COR-L47 (cell line): Measurements from ENCODE around the gene FOXK1.
A peak's percentile ranks its signal among the peaks of the same experiment; 100 is the strongest.
"Not testable (repeated sequence)": the region's sequence is repeated elsewhere in the genome, so short reads cannot be mapped to it uniquely, and the experiment has no call there.

Experiments
- DNase-seq: peaks from one replicate; lab custom pipeline; 2025; lab: John Stamatoyannopoulos, UW

The FOXK1 gene

DNA sequence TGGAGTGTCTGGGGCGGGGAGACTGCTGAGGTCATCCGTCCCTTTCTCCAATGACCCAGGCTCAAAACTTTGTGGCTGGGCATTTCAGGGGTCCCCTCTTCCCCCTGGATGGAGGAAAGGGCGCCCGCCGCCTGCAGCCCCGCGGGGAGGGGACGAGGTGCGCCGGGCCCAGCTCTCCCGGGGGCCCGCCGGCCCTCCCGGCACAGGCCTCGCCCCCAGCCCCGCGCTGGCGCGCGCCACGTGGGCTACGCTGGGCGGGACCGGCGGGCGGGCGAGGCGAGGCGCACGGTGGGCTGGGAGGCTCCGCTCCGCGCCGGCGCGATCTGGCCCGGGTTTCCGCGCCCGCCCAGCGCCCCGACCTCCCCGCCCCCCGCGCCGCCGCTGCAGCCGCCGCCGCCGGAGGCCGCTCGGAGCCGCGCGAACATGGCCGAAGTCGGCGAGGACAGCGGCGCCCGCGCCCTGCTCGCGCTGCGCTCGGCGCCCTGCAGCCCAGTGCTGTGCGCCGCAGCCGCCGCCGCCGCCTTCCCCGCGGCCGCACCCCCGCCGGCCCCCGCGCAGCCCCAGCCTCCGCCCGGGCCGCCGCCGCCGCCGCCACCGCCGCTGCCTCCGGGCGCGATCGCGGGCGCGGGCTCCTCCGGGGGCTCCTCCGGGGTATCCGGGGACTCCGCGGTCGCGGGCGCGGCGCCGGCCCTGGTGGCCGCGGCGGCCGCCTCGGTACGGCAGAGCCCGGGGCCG lies at the start of gene FOXK1:
Gene FOXK1 (plus strand): TSS at position 410 of the 735 bp plus-strand sequence. CDS start 14 bp downstream, at position 424.
- DNase-seq = peak; percentile 66

DNA sequence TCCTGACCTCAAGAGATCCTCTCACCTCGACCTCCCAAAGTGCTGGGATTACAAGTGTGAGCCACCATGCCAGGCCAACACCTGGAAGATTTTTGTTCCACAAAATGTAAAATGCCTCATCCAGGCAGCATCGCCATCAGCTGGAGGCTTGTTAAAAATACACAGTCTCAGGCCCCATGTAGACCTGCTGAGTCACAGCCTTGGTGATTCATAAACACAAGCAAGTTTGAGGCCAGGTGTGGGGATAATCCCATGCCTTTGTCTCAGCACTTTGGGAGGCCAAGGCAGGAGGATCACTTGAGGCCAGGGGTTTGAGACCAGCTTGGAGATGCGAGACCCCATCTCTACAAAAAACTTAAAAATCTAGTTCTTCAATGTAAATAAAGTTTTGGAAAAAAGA lies 49.1 kb upstream of the FOXK1 start:
- no peak for DNase-seq

DNA sequence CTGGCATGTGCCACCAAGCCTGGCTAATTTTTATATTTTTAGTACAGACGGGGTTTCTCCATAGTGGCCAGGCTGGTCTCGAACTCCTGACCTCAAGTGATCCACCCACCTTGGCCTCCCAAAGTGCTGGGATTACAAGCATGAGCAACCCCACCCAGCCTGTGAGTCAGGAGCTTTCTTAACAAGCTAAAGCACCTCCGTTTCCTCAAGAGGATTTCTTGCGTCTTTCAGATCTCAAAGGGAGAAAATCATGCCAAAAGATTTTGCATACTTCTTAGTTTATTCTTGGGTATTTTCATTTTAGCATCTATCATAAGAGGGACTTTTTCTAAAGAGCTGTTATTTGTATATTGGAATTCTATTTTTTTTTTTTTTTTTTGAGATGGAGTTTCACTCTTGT lies 47.9 kb upstream of the FOXK1 start:
- no peak for DNase-seq

GRCh38 chr7:4638781-4639575 lies 43.1 kb upstream of the FOXK1 start:
- DNase-seq = no peak

DNA sequence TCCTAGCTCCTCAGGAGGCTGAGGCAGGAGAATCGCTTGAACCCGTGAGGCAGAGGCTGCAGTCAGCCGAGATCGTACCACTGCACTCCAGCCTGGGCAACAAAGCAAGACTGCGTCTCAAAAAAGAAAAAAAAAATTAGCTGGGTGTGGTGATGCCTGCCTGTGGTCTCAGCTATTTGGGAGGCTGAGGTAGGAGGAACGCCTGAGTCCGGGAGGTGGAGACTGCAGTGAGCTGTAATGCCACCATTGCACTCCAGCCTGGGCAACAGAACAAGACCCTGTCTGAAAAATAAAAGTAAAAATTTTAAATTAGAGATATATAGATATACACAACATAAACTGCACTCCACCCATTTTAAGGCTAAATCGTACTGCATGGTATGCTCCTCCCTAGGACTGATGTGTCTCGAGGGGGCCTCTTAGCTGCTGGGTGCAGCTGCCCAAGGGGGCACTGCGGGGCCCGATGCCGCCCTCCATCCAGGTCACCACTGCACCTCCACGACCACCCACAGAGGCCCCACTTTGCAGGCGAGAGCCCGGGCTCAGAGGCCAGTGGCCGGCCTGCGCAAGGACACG lies 40.9 kb upstream of the FOXK1 start:
- no peak for DNase-seq

- peak; percentile 94 for DNase-seq
Measured at GRCh38 chr7:4641667-4642467, 40.2 kb upstream of the FOXK1 start.

- DNase-seq = no peak
Measured at GRCh38 chr7:4642468-4643203, 39.5 kb upstream of the FOXK1 start.

- not testable (repeated sequence) for DNase-seq
Measured at GRCh38 chr7:4643204-4643471, 39.0 kb upstream of the FOXK1 start.

DNA sequence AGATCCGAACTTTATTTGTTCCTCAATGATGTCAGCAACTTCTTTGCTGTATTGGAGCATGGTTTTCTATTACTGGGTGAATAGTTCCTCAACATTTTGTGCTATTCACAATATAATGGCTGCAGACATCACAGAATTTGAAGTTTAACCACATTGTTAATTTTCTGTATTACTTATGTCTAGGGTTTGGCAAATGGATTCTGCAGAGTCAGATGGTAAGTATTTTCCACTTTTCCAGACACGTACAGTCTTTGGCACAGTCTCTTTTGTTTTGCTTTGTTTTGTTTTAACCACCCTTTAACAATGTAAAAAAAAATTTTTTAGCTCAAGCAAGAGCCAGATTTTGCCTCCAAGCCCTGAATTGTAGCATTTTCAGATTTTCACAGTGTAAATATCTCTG lies 36.8 kb upstream of the FOXK1 start:
- DNase-seq = no peak

- no peak for DNase-seq
Measured at GRCh38 chr7:4648111-4648510, 34.0 kb upstream of the FOXK1 start.

- no peak for DNase-seq
Measured at GRCh38 chr7:4650433-4651047, 31.6 kb upstream of the FOXK1 start.

DNA sequence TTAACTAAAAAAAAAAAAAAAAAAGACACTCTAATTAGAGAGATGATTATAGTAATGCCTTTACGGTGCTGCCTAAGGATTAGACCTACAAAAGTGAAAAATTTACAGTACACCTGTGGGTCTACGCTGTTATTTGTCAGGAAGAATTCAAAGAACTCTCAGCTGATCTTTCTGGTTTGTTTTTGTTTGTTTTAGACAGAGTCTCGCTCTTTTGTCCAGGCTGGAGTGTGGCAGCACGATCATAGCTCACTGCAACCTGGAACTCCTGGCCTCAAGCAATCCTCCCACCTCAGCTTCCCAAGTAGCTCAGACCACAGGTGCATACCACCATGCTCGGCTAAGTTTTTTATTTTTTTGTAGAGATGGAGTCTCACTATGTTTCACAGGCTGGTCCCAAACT lies 28.3 kb upstream of the FOXK1 start:
- DNase-seq = no peak

- no peak for DNase-seq
Measured at GRCh38 chr7:4655311-4655710, 26.8 kb upstream of the FOXK1 start.

DNA sequence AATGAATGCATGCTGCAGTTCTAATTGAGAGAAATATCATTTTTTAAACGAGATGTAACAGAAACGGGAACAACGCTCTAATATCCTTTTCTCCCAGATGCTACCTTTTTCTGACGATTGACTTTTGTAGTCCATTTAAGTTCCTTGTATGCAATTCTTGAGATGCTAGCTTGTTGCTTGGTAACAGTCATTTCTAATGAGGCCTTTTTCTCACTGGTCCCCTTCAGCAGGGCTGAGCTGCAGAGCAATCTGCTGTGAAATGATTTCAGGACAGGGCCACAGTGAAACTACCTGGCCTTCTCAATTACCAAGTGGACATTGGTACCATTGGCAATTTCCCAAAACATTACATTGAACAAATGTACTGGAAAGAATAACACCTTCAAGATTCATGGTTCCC lies 26.2 kb upstream of the FOXK1 start:
- no peak for DNase-seq

- DNase-seq = no peak
Measured at GRCh38 chr7:4657640-4658417, 24.3 kb upstream of the FOXK1 start.

DNA sequence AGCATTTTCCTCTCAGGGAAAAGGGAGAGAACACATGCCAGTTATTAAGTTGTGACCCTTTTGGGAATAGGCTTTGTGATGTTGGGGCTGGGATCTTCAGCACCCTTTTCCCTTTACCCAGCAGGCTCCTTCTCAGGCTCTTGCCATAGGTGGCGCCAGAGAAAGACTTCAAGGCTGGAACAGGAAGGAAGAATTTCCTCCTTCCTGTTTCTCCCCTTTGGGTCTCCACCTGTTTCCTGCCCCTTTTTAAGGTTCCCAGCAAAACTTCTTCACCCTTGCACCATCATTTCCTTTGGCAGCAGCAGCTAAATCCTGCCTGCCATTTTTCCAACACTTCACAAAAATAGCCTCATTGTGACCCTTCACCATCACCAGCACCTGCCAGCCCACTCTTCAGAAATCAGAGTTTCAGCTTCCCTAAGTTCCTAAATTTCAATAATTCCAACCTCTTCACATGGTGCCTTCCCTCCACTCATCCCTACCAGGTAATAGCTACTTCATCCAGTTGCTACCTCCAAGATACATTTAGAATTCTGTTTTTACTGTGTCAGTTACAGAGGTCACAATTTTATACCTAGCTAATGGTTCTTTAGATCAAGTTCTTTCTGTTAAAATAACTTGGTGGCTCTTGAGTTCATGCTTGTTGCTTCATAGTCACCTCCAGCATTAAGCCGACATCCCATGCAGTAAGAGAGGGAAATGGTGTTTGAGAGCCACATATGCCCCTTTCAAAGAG lies 22.4 kb upstream of the FOXK1 start:
- DNase-seq = no peak

DNA sequence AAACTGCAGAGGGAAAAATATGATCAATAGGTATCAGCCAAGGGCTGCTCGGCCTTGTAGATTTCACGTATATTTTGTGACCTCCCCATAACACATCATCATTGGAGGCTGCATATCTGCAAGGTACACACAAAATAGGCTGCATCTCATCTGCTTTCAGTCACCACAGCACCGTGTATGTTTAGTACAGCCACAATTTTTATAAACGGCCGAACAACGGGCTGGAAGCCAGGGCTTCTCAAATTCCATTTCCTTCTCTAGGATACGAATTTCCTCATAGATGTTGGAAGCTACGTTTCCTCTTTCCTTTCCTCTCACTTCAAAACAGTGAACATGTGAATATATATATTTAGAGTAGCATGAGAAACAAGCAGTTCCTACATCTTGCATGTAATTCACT lies 20.2 kb upstream of the FOXK1 start:
- no peak for DNase-seq

- no peak for DNase-seq
Measured at GRCh38 chr7:4663239-4664018, 18.7 kb upstream of the FOXK1 start.

GRCh38 chr7:4665661-4666060 lies 16.4 kb upstream of the FOXK1 start:
- DNase-seq = no peak
